Thyroid gland (tissue), 4 donors: ENCODE measurements around the gene SPOCK2.

Experiments used
- POLR2A ChIP-seq, 2 donors: fragments of 450-650 bp; IDR thresholded peaks; one replicate each; pipeline ENCODE4 v1.6.1; 2017; ENCODE audit warnings: antibody characterized with exemption in 2 of 2, mild to moderate bottlenecking in 2 of 2, moderate library complexity in 1 of 2
- TF ChIP-seq, protein P1 (sequence below), 6 experiments: fragments of 200-600 bp in 3 of 6; fragments of 450-650 bp in 3 of 6; sonication (generic) in 3 of 6; IDR thresholded peaks; one replicate each; pipeline ENCODE4 v1.5.1; 2016 to 2019; ENCODE audit warnings: antibody characterized with exemption in 6 of 6, mild to moderate bottlenecking in 2 of 6, inconsistent platforms in 1 of 6, moderate library complexity in 1 of 6

DNA sequence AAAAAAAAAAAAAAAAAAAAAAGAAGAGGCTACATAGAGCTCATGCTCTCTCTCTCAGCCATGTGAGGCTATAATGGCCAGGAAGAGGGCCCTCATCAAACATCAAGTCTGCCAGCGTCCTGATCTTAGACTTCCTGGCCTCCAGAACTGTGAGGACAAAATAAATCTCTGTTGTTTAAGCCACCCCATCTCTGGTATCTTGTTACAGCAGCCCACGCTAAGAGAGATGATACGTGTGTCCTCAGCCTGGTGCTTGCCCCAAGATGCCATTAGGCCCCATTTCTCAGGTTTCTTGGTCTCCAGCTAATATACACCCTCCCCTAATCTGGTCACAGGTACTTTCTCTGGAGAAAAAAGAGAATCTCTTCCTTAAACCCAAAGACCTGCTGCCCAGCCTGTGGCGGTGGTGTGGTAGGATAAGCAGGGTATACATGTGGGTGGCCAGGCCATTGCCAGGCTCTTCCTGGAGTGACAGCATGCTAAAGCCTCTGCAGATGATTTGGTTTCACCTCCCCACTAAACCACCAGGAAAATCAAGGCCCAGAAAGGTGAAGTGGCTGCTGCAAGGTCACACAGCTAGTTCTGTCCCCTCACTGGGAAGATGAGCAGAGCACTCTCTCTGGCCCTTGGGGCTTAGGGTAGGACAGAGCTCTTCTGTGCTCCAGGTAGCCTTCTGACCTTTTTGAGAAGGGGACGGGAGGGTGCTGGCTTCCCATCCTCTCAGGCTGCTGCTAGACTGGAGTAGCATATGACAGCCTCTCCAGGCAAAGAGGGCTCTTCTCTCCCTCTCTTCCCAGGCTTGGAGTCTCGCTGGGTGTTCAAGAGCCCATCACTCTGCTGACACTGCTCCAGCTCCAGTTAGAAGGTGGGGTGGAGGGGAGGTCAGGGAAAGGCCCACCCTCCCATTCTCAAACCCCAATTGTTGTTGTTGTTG is 5.2 kb downstream of the SPOCK2 start:
- no peak for TF ChIP-seq POLR2A (IDR thresholded peaks at IDR 0.05)
- TF ChIP-seq, protein P1, sequence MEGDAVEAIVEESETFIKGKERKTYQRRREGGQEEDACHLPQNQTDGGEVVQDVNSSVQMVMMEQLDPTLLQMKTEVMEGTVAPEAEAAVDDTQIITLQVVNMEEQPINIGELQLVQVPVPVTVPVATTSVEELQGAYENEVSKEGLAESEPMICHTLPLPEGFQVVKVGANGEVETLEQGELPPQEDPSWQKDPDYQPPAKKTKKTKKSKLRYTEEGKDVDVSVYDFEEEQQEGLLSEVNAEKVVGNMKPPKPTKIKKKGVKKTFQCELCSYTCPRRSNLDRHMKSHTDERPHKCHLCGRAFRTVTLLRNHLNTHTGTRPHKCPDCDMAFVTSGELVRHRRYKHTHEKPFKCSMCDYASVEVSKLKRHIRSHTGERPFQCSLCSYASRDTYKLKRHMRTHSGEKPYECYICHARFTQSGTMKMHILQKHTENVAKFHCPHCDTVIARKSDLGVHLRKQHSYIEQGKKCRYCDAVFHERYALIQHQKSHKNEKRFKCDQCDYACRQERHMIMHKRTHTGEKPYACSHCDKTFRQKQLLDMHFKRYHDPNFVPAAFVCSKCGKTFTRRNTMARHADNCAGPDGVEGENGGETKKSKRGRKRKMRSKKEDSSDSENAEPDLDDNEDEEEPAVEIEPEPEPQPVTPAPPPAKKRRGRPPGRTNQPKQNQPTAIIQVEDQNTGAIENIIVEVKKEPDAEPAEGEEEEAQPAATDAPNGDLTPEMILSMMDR (IDR thresholded peaks at IDR 0.05), result no peak
